Liver (tissue), 3 donors: Measurements from ENCODE around the gene RERE.

Experiments
- FOXA1 ChIP-seq: IDR thresholded peaks from 2 replicates; pipeline ENCODE4 v1.6.1; 2016; ENCODE audit warnings: antibody characterized with exemption
- FOXA2 ChIP-seq: IDR thresholded peaks from 2 replicates; pipeline ENCODE4 v1.6.1; 2016; ENCODE audit warnings: antibody characterized with exemption
- GABPA ChIP-seq, 2 donors: IDR thresholded peaks in 1 of 2; conservative IDR thresholded peaks in 1 of 2; 2 replicates each; pipeline ENCODE4 v1.6.1; 2016; ENCODE audit warnings: antibody characterized with exemption in 2 of 2, mild to moderate bottlenecking in 1 of 2, moderate library complexity in 1 of 2
- HNF4A ChIP-seq, 2 donors: conservative IDR thresholded peaks; 2 replicates each; pipeline ENCODE4 v1.6.1; 2016; ENCODE audit warnings: antibody characterized with exemption in 2 of 2, mild to moderate bottlenecking in 2 of 2
- JUND ChIP-seq, 2 donors: IDR thresholded peaks; 2 replicates each; pipeline ENCODE4 v1.6.1; 2016; ENCODE audit warnings: antibody characterized with exemption in 2 of 2
- RAD21 ChIP-seq, 2 donors: IDR thresholded peaks; 2 replicates each; pipeline ENCODE4 v1.6.1; 2016; ENCODE audit warnings: antibody characterized with exemption in 2 of 2, mild to moderate bottlenecking in 2 of 2
- RXRA ChIP-seq, 2 donors: IDR thresholded peaks; 2 replicates each; pipeline ENCODE4 v1.6.1; 2017 to 2018; ENCODE audit warnings: antibody characterized with exemption in 2 of 2, mild to moderate bottlenecking in 1 of 2
- TAF1 ChIP-seq: conservative IDR thresholded peaks from 2 replicates; pipeline ENCODE4 v1.6.1; 2016; ENCODE audit warnings: antibody characterized with exemption, mild to moderate bottlenecking
- YY1 ChIP-seq: IDR thresholded peaks from 2 replicates; pipeline ENCODE4 v1.6.1; 2016; ENCODE audit warnings: antibody characterized with exemption, mild to moderate bottlenecking
- TF ChIP-seq, protein P1 (sequence below): fragments of 150-350 bp; IDR thresholded peaks from 2 replicates; pipeline ENCODE4 v1.5.1; 2017; ENCODE audit warnings: improper control_type of control experiment, low read depth, low read length; ENCODE audit not compliant: missing input control
- TF ChIP-seq, protein P2 (sequence below): IDR thresholded peaks from 2 replicates; pipeline ENCODE4 v1.6.1; 2016; ENCODE audit warnings: antibody characterized with exemption, mild to moderate bottlenecking
- TF ChIP-seq, protein P3 (sequence below): IDR thresholded peaks from 2 replicates; pipeline ENCODE4 v1.6.1; 2016; ENCODE audit warnings: antibody characterized with exemption
- donor health status: healthy.
- donor health status: healthy.

DNA sequence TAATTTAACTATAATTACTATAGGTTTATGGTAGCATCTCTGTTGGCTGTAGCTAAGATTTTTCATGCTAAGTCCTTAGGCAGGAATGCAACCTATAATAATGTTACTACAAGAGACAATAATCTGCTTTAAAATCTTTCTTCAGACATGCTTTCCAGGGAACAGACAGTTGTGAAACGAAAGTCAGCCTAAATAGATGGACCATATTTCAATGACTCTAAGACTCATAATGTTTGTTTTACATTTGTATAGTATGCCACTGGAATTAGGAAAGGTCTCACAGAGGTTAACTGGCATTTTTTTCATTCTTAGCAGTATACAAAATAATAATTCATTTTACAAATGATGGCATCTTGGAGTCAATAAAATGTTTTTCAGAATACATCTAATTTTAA is 8.1 kb downstream of the RERE start:
- TF ChIP-seq, protein P1, sequence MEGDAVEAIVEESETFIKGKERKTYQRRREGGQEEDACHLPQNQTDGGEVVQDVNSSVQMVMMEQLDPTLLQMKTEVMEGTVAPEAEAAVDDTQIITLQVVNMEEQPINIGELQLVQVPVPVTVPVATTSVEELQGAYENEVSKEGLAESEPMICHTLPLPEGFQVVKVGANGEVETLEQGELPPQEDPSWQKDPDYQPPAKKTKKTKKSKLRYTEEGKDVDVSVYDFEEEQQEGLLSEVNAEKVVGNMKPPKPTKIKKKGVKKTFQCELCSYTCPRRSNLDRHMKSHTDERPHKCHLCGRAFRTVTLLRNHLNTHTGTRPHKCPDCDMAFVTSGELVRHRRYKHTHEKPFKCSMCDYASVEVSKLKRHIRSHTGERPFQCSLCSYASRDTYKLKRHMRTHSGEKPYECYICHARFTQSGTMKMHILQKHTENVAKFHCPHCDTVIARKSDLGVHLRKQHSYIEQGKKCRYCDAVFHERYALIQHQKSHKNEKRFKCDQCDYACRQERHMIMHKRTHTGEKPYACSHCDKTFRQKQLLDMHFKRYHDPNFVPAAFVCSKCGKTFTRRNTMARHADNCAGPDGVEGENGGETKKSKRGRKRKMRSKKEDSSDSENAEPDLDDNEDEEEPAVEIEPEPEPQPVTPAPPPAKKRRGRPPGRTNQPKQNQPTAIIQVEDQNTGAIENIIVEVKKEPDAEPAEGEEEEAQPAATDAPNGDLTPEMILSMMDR = no peak
- no peak for TF ChIP-seq GABPA (IDR thresholded peaks at IDR 0.05 in 1 of 2, conservative IDR thresholded peaks at IDR 0.05 in 1 of 2)
- no peak for TF ChIP-seq FOXA1
- TF ChIP-seq FOXA2 = no peak
- no peak for TF ChIP-seq YY1
- no peak for TF ChIP-seq TAF1
- TF ChIP-seq, protein P2, sequence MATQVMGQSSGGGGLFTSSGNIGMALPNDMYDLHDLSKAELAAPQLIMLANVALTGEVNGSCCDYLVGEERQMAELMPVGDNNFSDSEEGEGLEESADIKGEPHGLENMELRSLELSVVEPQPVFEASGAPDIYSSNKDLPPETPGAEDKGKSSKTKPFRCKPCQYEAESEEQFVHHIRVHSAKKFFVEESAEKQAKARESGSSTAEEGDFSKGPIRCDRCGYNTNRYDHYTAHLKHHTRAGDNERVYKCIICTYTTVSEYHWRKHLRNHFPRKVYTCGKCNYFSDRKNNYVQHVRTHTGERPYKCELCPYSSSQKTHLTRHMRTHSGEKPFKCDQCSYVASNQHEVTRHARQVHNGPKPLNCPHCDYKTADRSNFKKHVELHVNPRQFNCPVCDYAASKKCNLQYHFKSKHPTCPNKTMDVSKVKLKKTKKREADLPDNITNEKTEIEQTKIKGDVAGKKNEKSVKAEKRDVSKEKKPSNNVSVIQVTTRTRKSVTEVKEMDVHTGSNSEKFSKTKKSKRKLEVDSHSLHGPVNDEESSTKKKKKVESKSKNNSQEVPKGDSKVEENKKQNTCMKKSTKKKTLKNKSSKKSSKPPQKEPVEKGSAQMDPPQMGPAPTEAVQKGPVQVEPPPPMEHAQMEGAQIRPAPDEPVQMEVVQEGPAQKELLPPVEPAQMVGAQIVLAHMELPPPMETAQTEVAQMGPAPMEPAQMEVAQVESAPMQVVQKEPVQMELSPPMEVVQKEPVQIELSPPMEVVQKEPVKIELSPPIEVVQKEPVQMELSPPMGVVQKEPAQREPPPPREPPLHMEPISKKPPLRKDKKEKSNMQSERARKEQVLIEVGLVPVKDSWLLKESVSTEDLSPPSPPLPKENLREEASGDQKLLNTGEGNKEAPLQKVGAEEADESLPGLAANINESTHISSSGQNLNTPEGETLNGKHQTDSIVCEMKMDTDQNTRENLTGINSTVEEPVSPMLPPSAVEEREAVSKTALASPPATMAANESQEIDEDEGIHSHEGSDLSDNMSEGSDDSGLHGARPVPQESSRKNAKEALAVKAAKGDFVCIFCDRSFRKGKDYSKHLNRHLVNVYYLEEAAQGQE = no peak
- no peak for TF ChIP-seq HNF4A (conservative IDR thresholded peaks at IDR 0.05)
- TF ChIP-seq, protein P3, sequence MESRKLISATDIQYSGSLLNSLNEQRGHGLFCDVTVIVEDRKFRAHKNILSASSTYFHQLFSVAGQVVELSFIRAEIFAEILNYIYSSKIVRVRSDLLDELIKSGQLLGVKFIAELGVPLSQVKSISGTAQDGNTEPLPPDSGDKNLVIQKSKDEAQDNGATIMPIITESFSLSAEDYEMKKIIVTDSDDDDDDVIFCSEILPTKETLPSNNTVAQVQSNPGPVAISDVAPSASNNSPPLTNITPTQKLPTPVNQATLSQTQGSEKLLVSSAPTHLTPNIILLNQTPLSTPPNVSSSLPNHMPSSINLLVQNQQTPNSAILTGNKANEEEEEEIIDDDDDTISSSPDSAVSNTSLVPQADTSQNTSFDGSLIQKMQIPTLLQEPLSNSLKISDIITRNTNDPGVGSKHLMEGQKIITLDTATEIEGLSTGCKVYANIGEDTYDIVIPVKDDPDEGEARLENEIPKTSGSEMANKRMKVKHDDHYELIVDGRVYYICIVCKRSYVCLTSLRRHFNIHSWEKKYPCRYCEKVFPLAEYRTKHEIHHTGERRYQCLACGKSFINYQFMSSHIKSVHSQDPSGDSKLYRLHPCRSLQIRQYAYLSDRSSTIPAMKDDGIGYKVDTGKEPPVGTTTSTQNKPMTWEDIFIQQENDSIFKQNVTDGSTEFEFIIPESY = no peak
- no peak for TF ChIP-seq JUND (IDR thresholded peaks at IDR 0.05)
- TF ChIP-seq RAD21 (IDR thresholded peaks at IDR 0.05) = no peak
- TF ChIP-seq RXRA (IDR thresholded peaks at IDR 0.05) = no peak
